Activated CD4-positive, alpha-beta memory T cell treated with anti-CD3 and anti-CD28 coated beads, Interleukin-2, amount 10 ng/mL, durations not matched to agents 7 days and 5 days (primary cell): ENCODE data around the gene SERPINA6. TPM values are rescaled to one million over a fixed set of nuclear protein-coding genes. Genes with fewer than 3 reads are reported as not detected.
"Not testable (repeated sequence)": the region's sequence is repeated elsewhere in the genome, so short reads cannot be mapped to it uniquely, and the experiment has no call there.

Experiments used
- CTCF ChIA-PET: fragments of 350-600 bp; sonication (Branson Sonifier 250); formaldehyde crosslinking; loops from one replicate; lab custom pipeline; 2021; ENCODE audit warnings: antibody characterized with exemption, inconsistent platforms; lab: Charles Lee
- POLR2A ChIA-PET: fragments of 350-600 bp; sonication (Branson Sonifier 250); formaldehyde crosslinking; loops from one replicate; lab custom pipeline; 2021; ENCODE audit warnings: antibody characterized with exemption; lab: Charles Lee
- DNase-seq: peaks from one replicate; pipeline ENCODE4 v3.0.0-alpha.2; 2020
- H3K27ac Mint-ChIP-seq: one replicate; pipeline ENCODE4 v1.8.0; 2021; ENCODE audit warnings: mild to moderate bottlenecking, mixed read lengths
- H3K27me3 Mint-ChIP-seq: one replicate; pipeline ENCODE4 v1.8.0; 2021; ENCODE audit warnings: mixed read lengths
- H3K36me3 Mint-ChIP-seq: one replicate; pipeline ENCODE4 v1.8.0; 2021; ENCODE audit warnings: low read depth, mixed read lengths
- H3K4me1 Mint-ChIP-seq: one replicate; pipeline ENCODE4 v1.8.0; 2021; ENCODE audit warnings: mixed read lengths
- H3K4me3 Mint-ChIP-seq: one replicate; pipeline ENCODE4 v1.8.0; 2021; ENCODE audit warnings: mild to moderate bottlenecking, mixed read lengths
- H3K9me3 Mint-ChIP-seq: one replicate; pipeline ENCODE4 v1.8.0; 2021; ENCODE audit warnings: mixed read lengths
- total RNA-seq, 2 experiments: library from RNA; stranded (reverse); gene quantifications; one replicate each; pipeline ENCODE4 v1.2.3, GENCODE V29; 2021

The SERPINA6 gene
- total RNA-seq, 2 experiments from 2014 or later = not detected

DNA sequence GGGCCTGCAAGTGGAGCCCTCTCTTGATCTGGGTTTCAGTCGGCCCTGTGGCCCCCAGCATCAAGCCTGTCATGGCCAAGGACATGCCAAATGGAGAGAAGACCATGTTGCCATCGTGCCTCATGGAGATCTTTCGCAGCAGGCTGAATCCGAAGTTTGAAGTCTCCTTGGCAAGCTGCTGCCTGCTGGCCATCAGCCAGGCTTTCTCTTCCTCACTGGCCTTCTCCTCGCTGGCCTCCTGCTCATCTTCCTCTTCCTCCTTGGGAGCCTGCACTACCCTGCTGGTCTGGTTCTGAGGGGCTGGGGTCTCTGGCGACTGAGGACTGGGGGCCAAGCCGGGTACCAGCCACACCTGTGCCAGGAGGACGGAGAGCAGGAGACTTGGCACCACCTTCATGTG is 32.9 kb downstream of the SERPINA6 start:
- DNase-seq = no peak

DNA sequence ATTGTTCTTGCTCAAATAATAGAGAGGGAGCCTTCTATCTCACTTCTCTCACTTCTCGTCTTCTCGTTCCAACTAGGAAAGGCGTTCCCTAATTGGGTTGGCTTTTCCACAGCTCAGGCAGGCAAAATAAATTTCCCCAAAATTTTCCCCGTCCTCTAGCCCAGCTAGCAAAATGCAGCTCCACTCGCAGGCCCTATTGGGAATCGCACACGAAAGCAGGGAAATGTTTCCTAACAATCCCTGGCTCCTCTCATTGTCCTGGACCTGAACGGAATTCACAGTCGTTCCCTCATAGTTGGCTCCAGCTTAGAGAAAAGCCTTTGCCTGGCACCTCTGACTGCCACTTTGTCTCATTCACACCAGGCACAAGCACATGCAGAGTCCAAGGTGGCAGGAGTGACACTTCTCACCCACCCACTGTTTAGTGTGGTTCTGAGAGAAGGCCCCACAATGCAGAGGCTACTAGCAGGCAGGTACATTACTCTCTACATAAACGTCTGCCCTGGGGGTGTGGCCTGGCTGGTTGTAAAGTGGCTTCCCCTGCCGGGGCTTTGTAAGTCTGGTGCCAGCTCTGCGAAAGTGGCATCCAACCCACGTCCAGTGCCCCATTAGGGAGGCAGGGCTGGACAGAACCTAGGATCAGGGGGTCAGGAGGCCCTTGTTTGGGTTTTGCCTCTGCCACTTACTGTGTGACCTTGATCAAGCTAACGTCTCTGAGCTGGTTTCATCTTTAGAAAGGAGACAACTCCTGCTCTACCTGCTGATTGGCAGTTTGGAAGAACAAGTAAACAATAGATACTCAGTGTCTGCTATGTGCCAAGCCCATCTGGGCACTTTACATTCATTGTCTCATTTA is 34.3 kb downstream of the SERPINA6 start:
- H3K27me3 Mint-ChIP-seq = no peaks in the 10 kb centered on the region
- peaks cover 8% of the 10 kb centered on the region for H3K4me1 Mint-ChIP-seq
- POLR2A ChIA-PET = no interaction called here
- H3K36me3 Mint-ChIP-seq = no peaks in the 10 kb centered on the region
- no peaks in the 10 kb centered on the region for H3K9me3 Mint-ChIP-seq
- H3K4me3 Mint-ChIP-seq = no peak overlapping the region
- DNase-seq = no peak
- CTCF ChIA-PET = no interaction called here
- H3K27ac Mint-ChIP-seq = no peak overlapping the region

More for the DNA sequence above, 32.9 kb downstream of the SERPINA6 start:
- no peak overlapping the region for H3K4me3 Mint-ChIP-seq
- no peaks in the 10 kb centered on the region for H3K27me3 Mint-ChIP-seq
- ChIA-PET POLR2A (no interaction called here), CTCF (no interaction called here)
- no peaks in the 10 kb centered on the region for H3K36me3 Mint-ChIP-seq
- H3K27ac Mint-ChIP-seq = no peak overlapping the region
- no peaks in the 10 kb centered on the region for H3K9me3 Mint-ChIP-seq
- H3K4me1 Mint-ChIP-seq = peaks cover 8% of the 10 kb centered on the region

DNA sequence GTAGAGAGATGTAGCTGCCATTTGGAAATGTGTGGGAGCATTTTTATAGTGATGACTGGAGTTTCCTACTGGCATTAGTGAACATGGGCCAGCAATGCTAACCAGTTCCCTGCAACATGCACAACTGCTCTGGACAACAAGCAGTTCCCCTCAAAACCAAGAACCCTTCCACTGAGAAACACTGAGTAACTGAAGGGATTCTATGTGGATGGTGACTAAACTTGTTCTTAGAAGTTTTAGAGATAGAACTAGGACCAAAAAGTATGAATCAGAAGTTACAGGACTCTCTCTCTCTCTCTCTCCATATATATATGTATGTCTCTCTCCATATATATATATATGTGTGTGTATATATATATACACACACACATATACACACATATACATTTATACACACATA is 38.0 kb downstream of the SERPINA6 start:
- DNase-seq = no peak
- no peak overlapping the region for H3K27ac Mint-ChIP-seq
- CTCF ChIA-PET = no interaction called here
- H3K9me3 Mint-ChIP-seq = no peaks in the 10 kb centered on the region
- H3K36me3 Mint-ChIP-seq = no peaks in the 10 kb centered on the region
- H3K27me3 Mint-ChIP-seq = no peaks in the 10 kb centered on the region
- no peak overlapping the region for H3K4me3 Mint-ChIP-seq
- H3K4me1 Mint-ChIP-seq = peaks cover 8% of the 10 kb centered on the region
- POLR2A ChIA-PET = no interaction called here

- no peak for DNase-seq
- Mint-ChIP-seq H3K27ac (no peak overlapping the region), H3K9me3 (no peaks in the 10 kb centered on the region), H3K4me1 (peaks cover 8% of the 10 kb centered on the region), H3K27me3 (no peaks in the 10 kb centered on the region), H3K4me3 (no peak overlapping the region), H3K36me3 (no peaks in the 10 kb centered on the region)
- POLR2A ChIA-PET = no interaction called here
- CTCF ChIA-PET = no interaction called here
These were observed 38.9 kb downstream of the SERPINA6 start for GRCh38 chr14:94284221-94284620.

DNA sequence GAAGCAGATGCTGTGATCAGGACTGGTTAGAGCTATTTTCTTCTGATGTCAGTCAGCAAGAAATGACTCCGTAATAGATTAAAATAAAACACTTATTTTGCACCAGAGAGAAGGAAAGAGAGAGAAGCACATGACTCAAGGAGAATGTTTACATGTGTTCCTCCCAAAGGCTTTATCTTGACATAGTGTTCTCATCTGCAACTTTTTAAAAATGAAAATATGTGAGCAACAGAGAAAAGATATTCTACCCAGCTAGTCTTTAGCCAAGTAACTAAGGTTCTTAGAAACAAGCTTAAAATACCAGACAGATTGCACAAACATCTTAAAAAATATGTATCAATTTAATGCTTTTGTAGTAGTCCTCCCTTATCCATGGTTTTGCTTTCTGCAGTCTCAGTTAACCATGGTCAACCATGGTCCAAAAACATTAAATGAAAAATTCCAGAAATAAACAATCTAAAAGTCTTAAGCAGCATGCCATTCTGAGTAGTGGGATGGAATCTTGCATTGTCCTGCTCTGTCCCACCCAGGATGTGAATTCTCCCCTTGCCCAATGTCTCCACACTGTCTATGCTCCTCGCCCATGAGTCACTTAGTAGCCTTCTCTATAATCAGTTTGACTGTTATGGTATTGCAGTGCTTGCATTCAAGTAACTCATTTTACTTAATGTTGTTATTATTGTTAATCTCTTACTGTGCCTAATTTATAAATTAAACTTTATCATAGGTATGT is 40.0 kb downstream of the SERPINA6 start:
- no peaks in the 10 kb centered on the region for H3K9me3 Mint-ChIP-seq
- no peaks in the 10 kb centered on the region for H3K27me3 Mint-ChIP-seq
- peaks cover 8% of the 10 kb centered on the region for H3K4me1 Mint-ChIP-seq
- DNase-seq = no peak
- CTCF ChIA-PET = no interaction called here
- POLR2A ChIA-PET = no interaction called here
- H3K4me3 Mint-ChIP-seq = no peak overlapping the region
- H3K27ac Mint-ChIP-seq = no peak overlapping the region
- H3K36me3 Mint-ChIP-seq = no peaks in the 10 kb centered on the region

GRCh38 chr14:94278731-94279130 is 44.4 kb downstream of the SERPINA6 start:
- Mint-ChIP-seq H3K27ac (no peak overlapping the region), H3K4me1 (no peaks in the 10 kb centered on the region), H3K27me3 (no peaks in the 10 kb centered on the region), H3K4me3 (no peak overlapping the region), H3K9me3 (no peaks in the 10 kb centered on the region), H3K36me3 (no peaks in the 10 kb centered on the region)
- ChIA-PET CTCF (no interaction called here), POLR2A (no interaction called here)
- DNase-seq = no peak

DNA sequence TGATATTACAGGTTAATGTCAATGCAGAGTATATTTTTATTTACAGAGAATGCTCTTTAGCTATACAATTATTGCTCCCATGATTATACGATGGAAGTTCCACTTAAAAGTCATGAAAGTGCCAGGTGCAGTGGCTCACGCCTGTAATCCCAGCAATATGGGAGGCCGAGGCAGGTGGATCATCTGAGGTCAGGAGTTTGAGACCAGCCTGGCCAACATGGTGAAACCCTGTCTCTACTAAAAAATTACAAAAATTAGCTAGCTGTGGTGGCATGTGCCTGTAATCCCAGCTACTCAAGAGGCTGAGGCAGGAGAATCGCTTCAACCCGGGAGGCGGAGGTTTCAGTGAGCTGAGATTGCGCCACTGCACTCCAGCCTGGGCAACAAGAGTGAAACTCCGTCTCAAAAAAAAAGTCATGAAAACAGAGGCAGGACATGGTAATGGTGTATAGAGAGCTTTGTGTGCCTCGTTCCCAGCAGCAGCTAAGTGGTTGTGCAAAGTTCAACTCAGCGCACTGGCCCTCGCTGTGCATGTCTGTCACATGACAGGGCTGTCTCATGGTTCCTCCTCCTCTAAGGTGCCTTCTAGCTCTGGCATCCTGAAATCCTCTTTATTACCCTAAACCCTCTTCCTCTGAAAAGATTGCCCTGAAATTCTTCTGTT is 46.1 kb downstream of the SERPINA6 start:
- H3K27me3 Mint-ChIP-seq, H3K4me3 Mint-ChIP-seq, POLR2A ChIA-PET, H3K9me3 Mint-ChIP-seq, H3K4me1 Mint-ChIP-seq, H3K36me3 Mint-ChIP-seq, CTCF ChIA-PET, DNase-seq, H3K27ac Mint-ChIP-seq: not testable (repeated sequence)

GRCh38 chr14:94269156-94269555 is 54.0 kb downstream of the SERPINA6 start:
- no peaks in the 10 kb centered on the region for H3K27me3 Mint-ChIP-seq

GRCh38 chr14:94268582-94268981 is 54.6 kb downstream of the SERPINA6 start:
- H3K36me3 Mint-ChIP-seq, H3K27ac Mint-ChIP-seq, DNase-seq, H3K4me3 Mint-ChIP-seq, CTCF ChIA-PET, H3K27me3 Mint-ChIP-seq, H3K9me3 Mint-ChIP-seq, POLR2A ChIA-PET, H3K4me1 Mint-ChIP-seq: not testable (repeated sequence)

More at GRCh38 chr14:94269156-94269555, 54.0 kb downstream of the SERPINA6 start:
- POLR2A ChIA-PET = no interaction called here
- H3K9me3 Mint-ChIP-seq = no peaks in the 10 kb centered on the region
- CTCF ChIA-PET = no interaction called here
- H3K36me3 Mint-ChIP-seq = peaks cover 3% of the 10 kb centered on the region
- no peaks in the 10 kb centered on the region for H3K4me1 Mint-ChIP-seq
- H3K27ac Mint-ChIP-seq = no peak overlapping the region
- H3K4me3 Mint-ChIP-seq = no peak overlapping the region
- no peak for DNase-seq

DNA sequence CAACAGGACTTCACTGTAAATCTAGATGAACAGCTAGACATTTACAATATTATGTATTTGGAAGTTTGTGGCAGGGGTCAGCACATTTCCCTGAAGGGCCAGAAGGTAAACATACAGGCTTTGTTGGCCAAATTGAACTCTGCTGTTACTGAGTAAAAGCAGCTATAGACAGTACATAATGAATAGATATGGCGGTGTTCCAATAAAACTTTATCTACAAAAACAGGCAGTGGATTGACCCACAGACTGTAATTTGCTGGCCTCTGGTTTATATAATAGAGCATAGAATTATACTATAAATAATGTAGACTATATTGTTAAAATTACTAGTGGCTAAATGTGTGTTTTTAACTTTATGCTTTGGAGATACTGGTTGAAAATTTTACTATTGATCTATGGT is 55.8 kb downstream of the SERPINA6 start:
- no peak for DNase-seq
- ChIA-PET CTCF (no interaction called here), POLR2A (no interaction called here)
- Mint-ChIP-seq H3K36me3 (peaks cover 12% of the 10 kb centered on the region), H3K27ac (no peak overlapping the region), H3K4me1 (no peaks in the 10 kb centered on the region), H3K27me3 (no peaks in the 10 kb centered on the region), H3K9me3 (peaks cover 2% of the 10 kb centered on the region), H3K4me3 (no peak overlapping the region)

DNA sequence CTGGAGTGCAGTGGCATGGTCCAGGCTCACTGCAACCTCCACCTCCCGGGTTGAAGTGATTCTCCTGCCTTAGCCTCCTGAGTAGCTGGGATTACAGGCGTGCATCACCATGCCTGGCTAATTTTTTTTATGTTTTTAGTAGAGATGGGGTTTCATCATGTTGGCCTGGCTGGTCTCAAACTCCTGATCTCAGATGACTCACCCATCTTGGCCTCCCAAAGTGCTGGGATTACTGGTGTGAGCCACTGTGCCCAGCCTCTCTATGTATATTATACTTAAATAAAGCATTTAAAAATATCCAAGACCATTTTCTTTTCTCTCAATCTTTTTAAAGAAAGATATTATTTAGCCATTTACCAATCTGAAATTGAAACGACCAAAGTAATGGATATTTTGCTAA is 58.9 kb downstream of the SERPINA6 start:
- CTCF ChIA-PET, H3K27ac Mint-ChIP-seq, POLR2A ChIA-PET, H3K4me1 Mint-ChIP-seq, H3K27me3 Mint-ChIP-seq, DNase-seq, H3K4me3 Mint-ChIP-seq, H3K9me3 Mint-ChIP-seq: not testable (repeated sequence)
- H3K36me3 Mint-ChIP-seq = peaks cover 13% of the 10 kb centered on the region
